BJ (cell line): ENCODE measurements around the gene ARHGAP24. TPM values are rescaled to one million over a fixed set of nuclear protein-coding genes. Genes with fewer than 3 reads are reported as not detected.
"Not testable (repeated sequence)": the region's sequence is repeated elsewhere in the genome, so short reads cannot be mapped to it uniquely, and the experiment has no call there.

ENCODE experiments used
- CTCF ChIA-PET: fragments of 350-600 bp; formaldehyde crosslinking; extraction: SDS; loops from one replicate; lab custom pipeline; 2021; ENCODE audit warnings: antibody characterized with exemption, inconsistent platforms; lab: Yijun Ruan, JAX
- POLR2A ChIA-PET: fragments of 300-600 bp; sonication (Branson Sonifier 250); formaldehyde crosslinking; extraction: SDS; loops from one replicate; lab custom pipeline; 2021; ENCODE audit warnings: antibody characterized with exemption; lab: Charles Lee
- DNase-seq: peaks from one replicate; pipeline ENCODE4 v3.0.0-alpha.2; 2011; ENCODE audit warnings: low read depth
- H3K27me3 ChIP-seq: 2 replicates; pipeline ENCODE4 v1.6.0; 2011; ENCODE audit warnings: low read length; ENCODE audit not compliant: control insufficient read depth, insufficient read depth
- H3K36me3 ChIP-seq: 2 replicates; pipeline ENCODE4 v1.5.1; 2011; ENCODE audit warnings: low read length; ENCODE audit not compliant: control insufficient read depth, insufficient read depth
- H3K4me3 ChIP-seq: 2 replicates; pipeline ENCODE4 v1.5.1; 2011; ENCODE audit warnings: low read depth, mild to moderate bottlenecking, control low read depth, low read length
- CTCF ChIP-seq: IDR thresholded peaks from 2 replicates; pipeline ENCODE4 v1.5.1; 2011; ENCODE audit warnings: low read depth, mild to moderate bottlenecking, control low read depth, inconsistent platforms, low read length, moderate library complexity; ENCODE audit not compliant: insufficient read depth
- polyA plus RNA-seq: library from polyadenylated mRNA; depleted of rRNA; stranded (reverse); fragments of >200 nt; gene quantifications from 2 replicates; pipeline ENCODE4 v1.2.3, GENCODE V29; 2011

ARHGAP24 gene
- polyA plus RNA-seq, 1 experiment: 17.7 TPM

GRCh38 chr4:85514783-85515182, 39.8 kb downstream of the ARHGAP24 start:
- TF ChIP-seq CTCF: no peak
- CTCF ChIA-PET: interaction anchor here (0.8 kb wide), 1 partner anchor 283 kb away, joined by 3 read pairs; no protein-coding TSS in a partner anchor

DNA sequence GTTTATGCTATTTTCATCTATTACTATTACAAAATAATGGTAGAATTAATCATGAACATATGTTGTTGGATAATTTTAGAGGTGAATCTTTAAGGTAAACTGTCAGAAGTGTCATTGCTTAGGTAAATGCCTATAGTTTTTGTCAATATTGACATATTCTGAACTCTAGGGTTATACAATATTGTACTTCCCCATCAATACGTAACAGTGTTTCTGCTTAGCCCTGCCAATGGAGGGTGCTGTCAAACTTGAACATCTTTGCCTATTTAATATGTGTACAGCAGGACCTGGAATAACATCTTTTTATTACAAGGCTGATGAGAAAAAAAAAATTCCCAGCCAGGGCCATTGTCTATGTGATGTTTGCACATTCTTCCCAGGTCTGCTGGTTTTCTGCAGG, 40.8 kb downstream of the ARHGAP24 start:
- TF ChIP-seq CTCF: no peak
- POLR2A ChIA-PET: no interaction called here
- no peak overlapping the region for H3K4me3 ChIP-seq
- no peak for DNase-seq
- CTCF ChIA-PET: no interaction called here
- no peaks in the 10 kb centered on the region for H3K36me3 ChIP-seq
- H3K27me3 ChIP-seq: no peaks in the 10 kb centered on the region

More at GRCh38 chr4:85514783-85515182, 39.8 kb downstream of the ARHGAP24 start:
- no peaks in the 10 kb centered on the region for H3K27me3 ChIP-seq
- POLR2A ChIA-PET: no interaction called here
- no peak for DNase-seq
- no peaks in the 10 kb centered on the region for H3K36me3 ChIP-seq
- H3K4me3 ChIP-seq: no peak overlapping the region

DNA sequence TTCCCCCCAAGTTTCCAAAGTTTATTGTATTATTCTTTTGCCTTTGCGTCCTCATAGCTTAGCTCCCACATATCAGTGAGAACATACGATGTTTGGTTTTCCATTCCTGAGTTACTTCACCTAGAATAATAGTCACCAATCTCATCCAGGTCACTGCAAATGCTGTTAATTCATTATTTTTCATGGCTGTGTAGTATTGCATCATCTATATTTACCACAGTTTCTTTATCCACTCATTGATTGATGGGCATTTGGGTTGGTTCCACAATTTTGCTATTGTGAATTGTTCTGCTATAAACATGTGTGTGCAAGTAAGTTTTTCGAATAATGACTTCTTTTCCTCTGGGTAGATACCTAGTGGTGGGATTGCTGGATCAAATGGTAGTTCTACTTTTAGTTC, 43.6 kb downstream of the ARHGAP24 start:
- CTCF ChIA-PET, H3K27me3 ChIP-seq, DNase-seq, H3K36me3 ChIP-seq, POLR2A ChIA-PET, H3K4me3 ChIP-seq: not testable (repeated sequence)

DNA sequence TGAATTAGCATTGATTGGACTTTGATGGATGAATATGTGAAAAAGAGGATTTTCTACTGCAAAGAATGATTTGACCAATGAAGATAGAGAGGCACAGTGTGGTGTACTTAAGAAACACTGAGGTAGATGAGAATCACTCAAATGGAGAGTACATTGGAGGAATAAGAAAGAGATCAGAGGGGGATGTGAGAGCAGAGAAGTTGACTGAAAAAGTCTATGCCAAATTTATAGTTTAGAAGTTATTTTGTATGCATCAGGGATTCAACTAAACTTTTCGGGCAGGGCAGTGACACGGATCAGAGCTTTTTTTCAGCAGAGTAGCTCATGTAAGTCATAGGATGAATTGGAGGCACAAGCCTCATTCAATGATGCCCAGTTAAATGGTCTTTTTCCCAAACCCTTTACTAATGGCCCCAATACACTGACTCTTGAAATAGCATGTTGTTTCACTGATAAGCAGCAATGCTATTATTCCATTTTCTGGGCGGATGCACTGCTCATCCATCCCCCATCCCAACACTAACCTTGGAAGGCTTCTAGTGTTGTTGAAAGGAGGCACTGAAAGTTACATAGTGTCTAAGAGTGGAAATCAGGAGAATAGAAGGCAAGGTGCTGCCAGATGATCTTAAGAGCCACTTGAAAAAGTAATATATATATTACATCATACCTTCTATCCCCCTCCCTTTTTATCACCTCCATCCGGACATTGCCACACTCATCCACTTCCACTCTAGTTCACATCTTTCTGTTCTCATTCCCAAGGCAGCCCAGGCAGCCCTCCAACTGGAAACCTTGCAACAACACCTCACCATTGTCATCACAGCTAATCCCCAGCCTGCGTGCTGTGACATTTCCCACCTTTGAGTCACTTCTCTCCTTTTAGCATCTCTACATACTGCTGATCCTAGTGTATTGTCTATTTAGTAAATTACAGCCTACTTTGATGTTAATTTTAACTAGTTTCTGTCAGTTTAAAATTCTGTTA, 46.1 kb downstream of the ARHGAP24 start:
- no peak for TF ChIP-seq CTCF
- no peaks in the 10 kb centered on the region for H3K27me3 ChIP-seq
- H3K36me3 ChIP-seq: no peaks in the 10 kb centered on the region
- no peak for DNase-seq
- ChIA-PET CTCF (interaction anchor here (0.7 kb wide), 1 partner anchor 154 kb away, joined by 3 read pairs; no protein-coding TSS in a partner anchor), POLR2A (no interaction called here)
- H3K4me3 ChIP-seq: no peak overlapping the region

DNA sequence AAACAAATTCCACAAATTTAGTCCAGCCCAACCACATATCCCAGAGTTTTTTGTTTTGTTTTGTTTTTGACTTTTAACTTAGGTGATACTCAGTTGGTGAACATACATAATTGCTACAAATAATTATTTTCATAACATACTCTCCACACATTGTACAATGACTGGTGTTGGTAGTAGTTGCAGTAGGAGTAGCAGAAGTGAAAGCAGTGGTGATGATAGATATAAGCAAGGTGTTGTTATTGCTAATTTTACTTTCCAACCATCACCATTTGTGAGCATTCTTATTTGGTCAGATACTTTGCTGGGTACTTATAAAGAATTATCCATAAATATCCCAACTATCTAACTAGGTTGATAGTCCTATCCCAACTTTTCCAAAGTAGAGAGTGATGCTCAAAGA, 47.3 kb downstream of the ARHGAP24 start:
- POLR2A ChIA-PET: no interaction called here
- CTCF ChIA-PET: no interaction called here
- Histone ChIP-seq H3K27me3 (no peaks in the 10 kb centered on the region), H3K4me3 (no peak overlapping the region), H3K36me3 (no peaks in the 10 kb centered on the region)
- DNase-seq: no peak
- no peak for TF ChIP-seq CTCF
